Endothelial cell (in vitro differentiated cells): ENCODE measurements around the gene C1orf216. TPM values are rescaled to one million over a fixed set of nuclear protein-coding genes. Genes with fewer than 3 reads are reported as not detected.
A peak's percentile ranks its signal among the peaks of the same experiment; 100 is the strongest.

Experiments used
- DNase-seq: peaks from one replicate; pipeline ENCODE4 v3.0.0; 2021; ENCODE audit warnings: low spot score
- H3K27ac Mint-ChIP-seq: one replicate; pipeline ENCODE4 v1.8.0; 2021; ENCODE audit warnings: mixed read lengths, inconsistent platforms; ENCODE audit not compliant: unreplicated experiment
- H3K27me3 Mint-ChIP-seq: one replicate; pipeline ENCODE4 v1.8.0; 2021; ENCODE audit warnings: mild to moderate bottlenecking, moderate library complexity, mixed read lengths, inconsistent platforms; ENCODE audit not compliant: unreplicated experiment
- H3K36me3 Mint-ChIP-seq: one replicate; pipeline ENCODE4 v1.8.0; 2021; ENCODE audit warnings: mild to moderate bottlenecking, low read depth, mixed read lengths, inconsistent platforms; ENCODE audit not compliant: unreplicated experiment
- H3K4me1 Mint-ChIP-seq: one replicate; pipeline ENCODE4 v1.8.0; 2021; ENCODE audit warnings: mild to moderate bottlenecking, mixed read lengths, inconsistent platforms; ENCODE audit not compliant: unreplicated experiment
- H3K4me3 Mint-ChIP-seq: one replicate; pipeline ENCODE4 v1.8.0; 2021; ENCODE audit warnings: mild to moderate bottlenecking, mixed read lengths, inconsistent platforms; ENCODE audit not compliant: unreplicated experiment
- H3K9me3 Mint-ChIP-seq: one replicate; pipeline ENCODE4 v1.8.0; 2021; ENCODE audit warnings: mixed read lengths, inconsistent platforms; ENCODE audit not compliant: unreplicated experiment
- CTCF ChIP-seq: fragments of 200-600 bp; sonication (generic); IDR thresholded peaks from one replicate; pipeline ENCODE4 v1.5.0; 2021; ENCODE audit warnings: antibody characterized with exemption; ENCODE audit not compliant: unreplicated experiment
- long read RNA-seq: library from polyadenylated mRNA; unstranded; transcript quantifications from one replicate; pipeline ENCODE4 v2.0.0, GENCODE V29; 2020; ENCODE audit not compliant: unreplicated experiment
- total RNA-seq: library from RNA; stranded (reverse); fragmentation: NEBNext Ultra II Directional; extraction: Animal tissue kit (Norgen Biotek cat#: 25700); gene quantifications from one replicate; pipeline ENCODE4 v1.2.1, GENCODE V29; 2021; ENCODE audit not compliant: unreplicated experiment

The C1orf216 gene
- 13.5 TPM for total RNA-seq
- long read RNA-seq, transcript C1orf216-201 (2 exons, 3,218 nt), result major isoform, 18 of 19 reads
- long read RNA-seq, partial matches to known transcripts, result 0 of 19 reads
- long read RNA-seq, other reads (novel, unspliced or antisense), result 0 of 19 reads

GRCh38 chr1:35718492-35719336, at the start of gene C1orf216:
C1orf216 (minus strand) TSS chr1:35718884; CDS start chr1:35716321, 2,563 bp downstream.
- Mint-ChIP-seq H3K9me3 (no peaks in the 10 kb centered on the region), H3K4me3 (peak within 1 kb of the TSS; percentile 92), H3K27me3 (peaks cover 15% of the 10 kb centered on the region), H3K4me1 (peaks cover 24% of the 10 kb centered on the region), H3K27ac (peak within 1 kb of the TSS; percentile 62), H3K36me3 (peaks cover 19% of the 10 kb centered on the region)
- TF ChIP-seq CTCF, result no peak
- DNase-seq, result peak; percentile 51

- DNase-seq, result no peak
- H3K9me3 Mint-ChIP-seq, result no peaks in the 10 kb centered on the region
- no peaks in the 10 kb centered on the region for H3K36me3 Mint-ChIP-seq
- peaks cover 5% of the 10 kb centered on the region for H3K4me1 Mint-ChIP-seq
- H3K27me3 Mint-ChIP-seq, result peaks cover 2% of the 10 kb centered on the region
- H3K4me3 Mint-ChIP-seq, result no peak overlapping the region
- H3K27ac Mint-ChIP-seq, result no peak overlapping the region
- TF ChIP-seq CTCF, result no peak
These were observed 45.6 kb upstream of the C1orf216 start for GRCh38 chr1:35764283-35764682.

GRCh38 chr1:35763201-35763600, 44.5 kb upstream of the C1orf216 start:
- peaks cover 2% of the 10 kb centered on the region for H3K27me3 Mint-ChIP-seq
- H3K4me3 Mint-ChIP-seq, result no peak overlapping the region
- DNase-seq, result no peak
- H3K27ac Mint-ChIP-seq, result no peak overlapping the region
- no peak for TF ChIP-seq CTCF
- no peaks in the 10 kb centered on the region for H3K9me3 Mint-ChIP-seq
- H3K36me3 Mint-ChIP-seq, result no peaks in the 10 kb centered on the region
- no peaks in the 10 kb centered on the region for H3K4me1 Mint-ChIP-seq

GRCh38 chr1:35762141-35762540, 43.5 kb upstream of the C1orf216 start:
- Mint-ChIP-seq H3K27me3 (peaks cover 2% of the 10 kb centered on the region), H3K27ac (no peak overlapping the region), H3K36me3 (peaks cover 4% of the 10 kb centered on the region), H3K4me1 (no peaks in the 10 kb centered on the region), H3K4me3 (no peak overlapping the region), H3K9me3 (no peaks in the 10 kb centered on the region)
- no peak for DNase-seq
- TF ChIP-seq CTCF, result no peak

GRCh38 chr1:35756064-35756463, 37.4 kb upstream of the C1orf216 start:
- Mint-ChIP-seq H3K27ac (no peak overlapping the region), H3K36me3 (peaks cover 4% of the 10 kb centered on the region), H3K4me1 (no peaks in the 10 kb centered on the region), H3K4me3 (no peak overlapping the region), H3K9me3 (no peaks in the 10 kb centered on the region), H3K27me3 (peaks cover 2% of the 10 kb centered on the region)
- no peak for DNase-seq
- no peak for TF ChIP-seq CTCF
